SH-SY5Y (cell line): ENCODE measurements around the gene MIXL1.

Source experiments
- GATA2 ChIP-seq: IDR thresholded peaks from 2 replicates; pipeline ENCODE4 v1.6.1; 2011; ENCODE audit warnings: mild to moderate bottlenecking, low read depth, low read length
- GATA3 ChIP-seq: IDR thresholded peaks from 2 replicates; pipeline ENCODE4 v1.6.1; 2011; ENCODE audit warnings: low read depth, mild to moderate bottlenecking, low read length, moderate library complexity

The MIXL1 gene

GRCh38 chr1:226236826-226237225, 13.4 kb downstream of the MIXL1 start:
- TF ChIP-seq GATA3 (no peak), GATA2 (no peak)

GRCh38 chr1:226239421-226239820, 16.0 kb downstream of the MIXL1 start:
- TF ChIP-seq GATA3: no peak
- TF ChIP-seq GATA2: no peak

- TF ChIP-seq GATA3 (no peak), GATA2 (no peak)
These were observed 24.6 kb downstream of the MIXL1 start for GRCh38 chr1:226248091-226248490.

GRCh38 chr1:226248796-226249195, 25.3 kb downstream of the MIXL1 start:
- TF ChIP-seq GATA2 (no peak), GATA3 (no peak)

- no peak for TF ChIP-seq GATA3
- TF ChIP-seq GATA2: no peak
These were observed 27.0 kb downstream of the MIXL1 start for GRCh38 chr1:226250511-226250910.

- no peak for TF ChIP-seq GATA3
- no peak for TF ChIP-seq GATA2
These were observed 30.5 kb downstream of the MIXL1 start for GRCh38 chr1:226253933-226254332.

GRCh38 chr1:226255380-226255779, 31.9 kb downstream of the MIXL1 start:
- TF ChIP-seq GATA3: no peak
- TF ChIP-seq GATA2: no peak

GRCh38 chr1:226261818-226262217, 38.4 kb downstream of the MIXL1 start:
- TF ChIP-seq GATA3 (no peak), GATA2 (no peak)

GRCh38 chr1:226268421-226269124, 45.1 kb downstream of the MIXL1 start:
- TF ChIP-seq GATA3: no peak
- TF ChIP-seq GATA2: no peak

GRCh38 chr1:226274138-226274537, 50.7 kb downstream of the MIXL1 start:
- TF ChIP-seq GATA3 (no peak), GATA2 (no peak)

GRCh38 chr1:226276077-226276682, 52.7 kb downstream of the MIXL1 start:
- TF ChIP-seq GATA3 (no peak), GATA2 (no peak)
